Right atrium auricular region (tissue), 2 donors: ENCODE measurements around the gene ADARB2. TPM values are rescaled to one million over a fixed set of nuclear protein-coding genes. Genes with fewer than 3 reads are reported as not detected.

Experiments used
- DNase-seq: peaks from one replicate; pipeline ENCODE4 v3.0.0-alpha.2; 2019; ENCODE audit warnings: low spot score
- H3K27ac ChIP-seq, 2 donors: fragments of 200-600 bp; sonication (generic); 1 replicate in 1 of 2; 2 replicates in 1 of 2; pipeline ENCODE4 v1.5.1; 2016 to 2019
- H3K27me3 ChIP-seq, 2 donors: fragments of 200-600 bp; sonication (generic); one replicate each; pipeline versions ENCODE4 v1.5.1 to v1.6.0; 2017 to 2019
- H3K36me3 ChIP-seq: fragments of 200-600 bp; sonication (generic); one replicate; pipeline ENCODE4 v1.5.1; 2016
- H3K4me1 ChIP-seq, 2 donors: fragments of 200-600 bp; sonication (generic); one replicate each; pipeline versions ENCODE4 v1.5.1 to v1.6.0; 2017 to 2019
- H3K4me3 ChIP-seq, 2 donors: fragments of 200-600 bp; sonication (generic); 1 replicate in 1 of 2; 2 replicates in 1 of 2; pipeline ENCODE4 v1.5.1; 2017 to 2019; ENCODE audit warnings: mild to moderate bottlenecking in 1 of 2, moderate library complexity in 1 of 2
- H3K9me3 ChIP-seq, 2 donors: fragments of 200-600 bp; sonication (generic); one replicate each; pipeline ENCODE4 v1.5.1; 2019
- total RNA-seq, 2 donors: library from RNA; depleted of rRNA; stranded (reverse); fragments of >200 nt; gene quantifications; one replicate each; pipeline ENCODE4 v1.1.0, GENCODE V29; 2016
- TF ChIP-seq, protein P1 (sequence below), 2 donors: fragments of 200-600 bp; sonication (generic); IDR thresholded peaks; one replicate each; pipeline ENCODE4 v1.5.1; 2019; ENCODE audit warnings: antibody characterized with exemption in 2 of 2

ADARB2 gene
- total RNA-seq, 2 donors from 2014 or later, result 0.33 to 0.71 TPM

DNA sequence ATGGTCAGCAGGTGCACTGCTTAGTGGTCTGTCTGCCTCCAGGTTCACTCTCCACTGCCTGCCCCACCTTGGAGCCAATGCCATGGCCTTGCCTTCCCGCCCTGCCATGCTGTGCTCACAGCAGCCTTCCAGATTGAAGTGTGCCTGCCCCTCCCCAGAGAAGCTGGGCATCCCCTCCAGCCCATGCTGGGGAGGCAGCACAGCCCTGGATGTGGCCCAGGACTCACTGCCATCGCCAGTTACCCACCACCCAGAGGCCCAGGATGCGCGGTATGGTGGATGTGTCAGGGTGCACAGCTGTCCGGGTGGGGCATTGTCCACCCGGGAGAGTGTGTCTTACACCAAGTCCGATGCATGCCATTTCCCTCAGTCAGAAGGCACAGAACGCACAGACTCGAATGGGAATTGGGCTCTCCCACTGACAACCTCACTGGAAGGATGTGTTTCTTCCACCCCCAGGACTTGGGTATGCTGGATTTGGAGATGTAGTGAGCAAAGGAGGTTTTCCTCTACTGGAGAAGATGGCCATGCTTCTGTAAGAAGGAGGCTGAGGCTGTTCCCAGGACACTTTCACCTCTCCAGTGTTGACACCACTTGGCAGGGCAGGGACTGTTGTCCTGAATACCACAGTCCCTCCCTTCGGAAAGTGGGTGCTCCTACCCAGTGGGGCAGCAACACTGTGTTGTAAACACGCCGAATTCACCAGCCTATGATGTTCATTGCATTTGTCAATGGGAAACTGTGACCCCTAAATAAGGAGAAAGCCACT is 122.0 kb downstream of the ADARB2 start:
- no peaks in the 10 kb centered on the region for H3K36me3 ChIP-seq
- peaks cover 0 to 4% of the 10 kb centered on the region in 2 donors for H3K27me3 ChIP-seq
- no peak overlapping the region for H3K27ac ChIP-seq
- TF ChIP-seq, protein P1, sequence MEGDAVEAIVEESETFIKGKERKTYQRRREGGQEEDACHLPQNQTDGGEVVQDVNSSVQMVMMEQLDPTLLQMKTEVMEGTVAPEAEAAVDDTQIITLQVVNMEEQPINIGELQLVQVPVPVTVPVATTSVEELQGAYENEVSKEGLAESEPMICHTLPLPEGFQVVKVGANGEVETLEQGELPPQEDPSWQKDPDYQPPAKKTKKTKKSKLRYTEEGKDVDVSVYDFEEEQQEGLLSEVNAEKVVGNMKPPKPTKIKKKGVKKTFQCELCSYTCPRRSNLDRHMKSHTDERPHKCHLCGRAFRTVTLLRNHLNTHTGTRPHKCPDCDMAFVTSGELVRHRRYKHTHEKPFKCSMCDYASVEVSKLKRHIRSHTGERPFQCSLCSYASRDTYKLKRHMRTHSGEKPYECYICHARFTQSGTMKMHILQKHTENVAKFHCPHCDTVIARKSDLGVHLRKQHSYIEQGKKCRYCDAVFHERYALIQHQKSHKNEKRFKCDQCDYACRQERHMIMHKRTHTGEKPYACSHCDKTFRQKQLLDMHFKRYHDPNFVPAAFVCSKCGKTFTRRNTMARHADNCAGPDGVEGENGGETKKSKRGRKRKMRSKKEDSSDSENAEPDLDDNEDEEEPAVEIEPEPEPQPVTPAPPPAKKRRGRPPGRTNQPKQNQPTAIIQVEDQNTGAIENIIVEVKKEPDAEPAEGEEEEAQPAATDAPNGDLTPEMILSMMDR (IDR thresholded peaks at IDR 0.05), result no peak
- H3K4me1 ChIP-seq, result no peaks in the 10 kb centered on the region
- peaks cover 0 to 8% of the 10 kb centered on the region in 2 donors for H3K9me3 ChIP-seq
- DNase-seq, result peak; percentile 50
- no peak overlapping the region for H3K4me3 ChIP-seq

DNA sequence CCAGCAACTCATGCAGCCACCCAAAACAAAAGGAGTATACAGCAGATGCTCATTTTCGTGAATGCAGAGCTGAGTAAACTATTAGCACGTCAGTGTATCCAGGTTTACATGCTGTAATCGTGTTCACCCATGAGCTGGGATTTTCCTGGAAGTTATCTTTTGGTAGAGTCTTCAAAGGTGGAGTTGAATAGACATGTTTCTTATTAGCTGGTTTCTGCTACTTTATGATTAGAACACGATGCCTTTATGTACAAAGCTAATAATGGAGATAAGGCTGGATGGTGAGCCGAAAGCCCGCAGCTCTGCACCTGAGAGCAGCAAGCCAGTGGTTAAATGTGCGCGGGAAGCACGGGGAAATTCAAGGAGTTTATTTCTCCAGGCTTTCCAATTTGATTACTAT is 123.8 kb downstream of the ADARB2 start:
- no peak overlapping the region for H3K27ac ChIP-seq
- H3K4me3 ChIP-seq, result no peak overlapping the region
- H3K36me3 ChIP-seq, result no peaks in the 10 kb centered on the region
- DNase-seq, result peak; percentile 30
- TF ChIP-seq, protein P1 (IDR thresholded peaks at IDR 0.05), result no peak
- peaks cover 0 to 2% of the 10 kb centered on the region in 2 donors for H3K9me3 ChIP-seq
- H3K27me3 ChIP-seq, result peaks cover 0 to 11% of the 10 kb centered on the region in 2 donors
- peaks cover 0 to 6% of the 10 kb centered on the region in 2 donors for H3K4me1 ChIP-seq

DNA sequence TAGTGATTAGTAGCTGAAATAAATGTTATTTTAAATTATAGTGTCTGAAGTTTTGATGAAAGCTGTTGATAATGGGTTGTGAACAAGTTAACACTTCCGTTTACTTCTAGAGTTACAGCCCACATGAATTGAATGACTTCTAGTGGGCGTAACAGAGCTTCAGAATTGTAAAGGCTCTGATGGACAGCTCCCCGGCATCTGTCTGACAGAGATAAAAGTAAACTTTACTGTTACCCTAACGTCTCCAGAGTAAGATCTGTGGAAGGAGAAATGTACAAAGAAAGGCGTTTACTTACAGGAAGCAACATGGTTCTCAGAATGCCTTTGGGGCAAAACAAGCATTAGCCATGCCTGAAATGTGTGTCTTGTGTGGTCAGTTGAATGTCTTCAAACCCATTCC is 124.4 kb downstream of the ADARB2 start:
- no peaks in the 10 kb centered on the region for H3K9me3 ChIP-seq
- peaks cover 0 to 6% of the 10 kb centered on the region in 2 donors for H3K4me1 ChIP-seq
- no peak overlapping the region for H3K4me3 ChIP-seq
- no peak overlapping the region for H3K27ac ChIP-seq
- H3K36me3 ChIP-seq, result no peaks in the 10 kb centered on the region
- H3K27me3 ChIP-seq, result peaks cover 0 to 11% of the 10 kb centered on the region in 2 donors
- TF ChIP-seq, protein P1 (IDR thresholded peaks at IDR 0.05), result no peak
- DNase-seq, result no peak

DNA sequence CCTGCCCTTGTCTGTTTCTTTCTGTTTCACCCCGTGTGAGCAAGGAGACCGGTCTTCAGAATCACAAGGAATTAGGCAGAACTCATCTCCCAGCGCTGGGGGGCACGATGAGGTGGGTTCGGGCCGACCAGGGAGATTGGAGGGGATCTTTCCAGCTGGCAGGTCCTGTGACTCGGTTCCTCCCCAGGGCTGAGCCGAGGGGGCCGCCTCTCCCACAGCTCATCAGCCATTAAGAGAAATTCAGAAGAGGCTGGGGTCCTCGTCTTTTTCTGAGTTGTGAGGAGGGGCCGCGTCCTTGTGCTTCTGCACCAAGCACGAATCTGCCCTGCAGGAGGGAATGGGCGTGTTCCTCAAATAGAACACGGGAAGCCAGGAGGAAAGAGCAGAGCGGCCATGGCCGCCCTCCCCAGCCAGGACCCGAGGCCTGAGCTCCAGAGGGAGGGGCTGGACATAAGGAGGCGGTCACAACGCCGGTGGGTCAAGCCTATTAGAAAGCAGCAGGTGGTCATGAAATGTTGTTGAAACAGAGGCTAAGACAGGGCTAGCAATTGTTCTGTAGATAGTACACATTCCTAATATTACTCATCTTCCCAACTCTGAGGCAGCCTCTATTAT is 125.3 kb downstream of the ADARB2 start:
- H3K4me3 ChIP-seq, result no peak overlapping the region
- no peaks in the 10 kb centered on the region for H3K36me3 ChIP-seq
- no peak for DNase-seq
- TF ChIP-seq, protein P1 (IDR thresholded peaks at IDR 0.05), result no peak
- H3K27me3 ChIP-seq, result peaks cover 0 to 11% of the 10 kb centered on the region in 2 donors
- H3K4me1 ChIP-seq, result peaks cover 0 to 6% of the 10 kb centered on the region in 2 donors
- no peaks in the 10 kb centered on the region for H3K9me3 ChIP-seq
- no peak overlapping the region for H3K27ac ChIP-seq

DNA sequence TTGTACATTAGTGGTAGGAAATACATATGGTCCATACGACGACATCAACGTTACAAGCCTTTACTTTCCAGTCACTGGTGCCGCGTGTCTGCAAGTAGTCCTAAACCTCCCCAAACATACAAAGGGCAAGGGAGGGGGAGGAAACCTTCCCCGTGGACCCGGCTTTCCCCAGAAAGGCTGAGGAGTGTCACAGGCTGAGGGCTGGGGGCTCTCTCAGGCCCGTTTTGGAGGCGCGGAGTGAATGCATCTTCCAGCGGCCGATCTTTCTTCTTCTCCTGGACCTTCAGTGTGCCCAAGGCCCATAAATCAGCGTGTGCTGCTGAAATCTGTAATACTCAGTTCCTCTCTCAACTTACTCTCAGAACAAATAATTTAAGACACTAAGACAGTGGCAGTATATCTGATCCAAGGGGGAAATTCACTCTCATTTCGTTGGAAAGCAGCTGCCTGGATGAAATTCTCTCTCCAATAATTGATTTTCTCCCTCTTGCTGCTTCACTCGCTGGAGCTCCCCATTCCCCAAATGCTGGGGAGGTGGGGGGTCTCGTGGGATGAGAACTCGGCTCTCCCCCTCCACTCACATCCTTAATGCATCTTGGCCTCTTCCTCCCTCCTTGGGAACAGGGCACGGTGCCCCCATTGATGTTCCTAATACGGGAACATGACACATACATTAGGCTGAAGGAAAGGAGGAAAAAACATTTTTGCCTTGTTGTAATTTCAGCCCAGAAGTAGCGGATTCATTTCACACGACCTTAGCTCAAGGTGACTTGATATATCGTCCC is 126.1 kb downstream of the ADARB2 start:
- Histone ChIP-seq H3K4me1 (peaks cover 0 to 6% of the 10 kb centered on the region in 2 donors), H3K9me3 (no peaks in the 10 kb centered on the region), H3K4me3 (no peak overlapping the region), H3K27ac (no peak overlapping the region), H3K36me3 (no peaks in the 10 kb centered on the region), H3K27me3 (peaks cover 0 to 11% of the 10 kb centered on the region in 2 donors)
- DNase-seq, result no peak
- TF ChIP-seq, protein P1 (IDR thresholded peaks at IDR 0.05), result no peak
